ENCODE results near the gene SMLR1.

The SMLR1 gene

DNA sequence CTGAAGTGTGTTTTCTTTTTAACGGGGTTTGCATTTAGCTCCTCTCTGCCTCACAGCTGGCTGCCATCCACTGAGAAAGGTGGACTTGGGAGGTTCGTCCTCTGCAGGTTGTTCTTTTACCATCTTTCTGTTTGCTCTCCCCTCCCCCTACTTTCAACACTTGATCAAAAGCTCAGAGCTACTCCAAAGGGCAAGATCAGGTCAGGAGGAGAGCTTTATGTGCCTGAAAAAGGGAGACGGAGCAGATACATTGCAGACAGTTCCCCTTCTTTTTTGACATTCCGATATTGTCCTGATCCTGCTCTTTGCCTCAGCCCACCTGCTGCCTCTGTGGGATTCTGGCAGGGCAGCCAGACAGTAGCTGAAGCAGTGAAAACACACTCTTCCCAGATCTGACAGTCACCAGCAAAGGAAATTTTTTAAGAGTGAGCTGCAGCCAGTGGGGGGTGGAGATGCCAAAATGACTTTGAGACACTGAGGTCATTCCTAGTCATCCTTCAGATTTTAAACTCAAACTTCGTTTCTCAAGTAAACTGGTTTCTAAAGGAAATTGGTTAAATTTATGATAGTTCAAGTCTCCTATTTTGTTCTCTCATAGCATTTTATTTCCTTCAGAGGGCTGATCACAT lies 26.5 kb downstream of the SMLR1 start:
- no peak for DNase-seq

DNA sequence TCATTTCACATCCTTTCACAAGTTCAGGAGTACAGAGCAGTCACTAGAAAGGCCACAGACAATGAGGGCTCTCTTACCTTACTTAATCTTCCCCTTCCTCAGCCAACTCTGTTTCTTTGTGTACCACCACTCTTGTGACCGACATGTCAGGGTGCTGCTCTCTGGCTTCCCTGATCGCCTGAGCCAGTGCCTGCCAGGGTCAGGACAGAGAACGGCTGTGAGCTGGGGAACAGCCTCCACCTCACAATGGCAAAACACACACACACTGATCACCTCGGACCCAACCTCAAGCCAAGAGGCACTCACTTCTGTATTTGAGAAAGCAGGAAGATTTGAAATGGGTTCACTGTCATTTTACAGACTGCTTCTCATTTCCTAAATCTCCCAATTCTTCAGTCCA lies 30.8 kb downstream of the SMLR1 start:
- DNase-seq: no peak

DNA sequence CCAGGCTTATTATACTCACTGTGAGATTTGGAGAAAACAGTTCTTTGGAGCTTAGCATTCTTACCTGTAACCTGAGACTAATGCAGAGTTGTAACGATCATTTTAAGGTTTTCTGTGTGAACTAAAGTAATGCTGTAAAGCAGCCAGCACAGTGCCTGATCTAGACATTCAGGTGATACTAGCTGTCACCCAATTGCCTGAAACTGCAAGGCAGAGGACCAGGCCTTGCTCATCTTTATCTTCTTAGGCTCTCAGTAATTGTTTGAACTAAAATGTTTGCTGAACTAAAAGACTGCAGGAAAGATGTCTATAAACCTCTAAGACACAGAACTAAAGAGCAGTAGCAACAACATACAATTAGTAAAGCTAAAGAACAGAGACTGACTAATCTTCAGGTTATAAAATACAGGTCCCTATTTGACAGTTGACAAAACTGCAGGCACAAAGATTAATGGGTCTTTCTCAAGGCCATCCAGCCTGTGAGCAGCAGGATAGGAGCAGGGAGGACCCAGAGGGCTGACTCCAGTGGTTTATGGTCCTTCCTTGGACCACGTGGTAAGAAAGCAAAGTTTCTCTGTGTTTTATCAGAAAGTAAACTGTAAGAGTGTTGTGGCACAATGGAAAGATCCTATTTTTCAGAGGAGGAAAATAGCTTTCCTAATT lies 31.4 kb downstream of the SMLR1 start:
- DNase-seq: no peak

DNA sequence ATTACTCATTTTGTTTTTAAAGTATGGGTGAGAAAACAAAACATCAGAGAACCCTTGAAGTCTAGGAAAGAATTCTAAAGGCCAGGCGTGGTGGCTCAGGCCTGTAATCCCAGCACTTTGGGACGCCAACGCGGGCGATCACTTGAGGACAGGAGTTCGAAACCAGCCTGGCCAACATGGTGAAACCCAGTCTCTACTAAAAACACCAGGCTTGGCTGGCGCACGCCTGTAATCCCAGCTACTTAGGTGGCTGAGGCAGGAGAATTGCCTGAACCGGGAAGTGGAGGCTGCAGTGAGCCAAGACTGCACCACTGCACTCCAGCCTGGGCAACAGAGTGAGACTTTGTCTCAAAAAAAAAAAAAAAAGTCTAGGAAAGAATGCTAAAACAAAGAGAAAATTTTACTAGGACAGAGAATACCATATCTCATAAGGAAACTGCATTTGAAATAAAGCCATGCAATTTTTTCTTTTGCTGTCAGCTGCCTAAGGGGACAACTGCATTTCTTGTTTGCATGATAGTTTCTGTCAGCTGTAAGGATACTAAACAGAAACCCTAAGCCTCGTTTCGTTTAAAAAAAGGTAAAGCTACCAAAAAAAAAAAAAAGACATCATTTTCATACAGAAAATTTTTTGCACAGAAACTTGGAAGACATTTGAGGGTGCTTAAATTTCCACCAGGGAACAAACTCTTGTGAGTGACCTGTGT lies 32.1 kb downstream of the SMLR1 start:
- DNase-seq: no peak

DNA sequence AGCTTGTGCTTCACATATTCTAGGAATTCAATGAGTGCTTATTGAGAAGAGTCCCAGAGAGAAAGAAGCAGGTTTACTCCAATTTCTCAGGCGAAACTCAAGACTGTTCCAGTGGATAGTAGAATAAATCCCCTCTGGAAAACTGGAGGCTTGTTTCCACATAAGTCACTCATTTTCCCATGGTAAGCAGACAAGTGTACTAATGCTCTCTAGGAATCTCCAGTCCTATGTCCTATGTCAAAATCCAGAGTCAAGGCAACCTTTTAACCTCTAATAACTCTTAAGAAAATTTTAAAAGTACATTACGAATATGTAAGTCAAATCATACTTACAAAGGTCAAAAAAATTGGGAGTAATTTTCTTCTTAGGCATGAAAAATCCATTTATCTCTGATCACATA lies 35.2 kb downstream of the SMLR1 start:
- DNase-seq: no peak

DNA sequence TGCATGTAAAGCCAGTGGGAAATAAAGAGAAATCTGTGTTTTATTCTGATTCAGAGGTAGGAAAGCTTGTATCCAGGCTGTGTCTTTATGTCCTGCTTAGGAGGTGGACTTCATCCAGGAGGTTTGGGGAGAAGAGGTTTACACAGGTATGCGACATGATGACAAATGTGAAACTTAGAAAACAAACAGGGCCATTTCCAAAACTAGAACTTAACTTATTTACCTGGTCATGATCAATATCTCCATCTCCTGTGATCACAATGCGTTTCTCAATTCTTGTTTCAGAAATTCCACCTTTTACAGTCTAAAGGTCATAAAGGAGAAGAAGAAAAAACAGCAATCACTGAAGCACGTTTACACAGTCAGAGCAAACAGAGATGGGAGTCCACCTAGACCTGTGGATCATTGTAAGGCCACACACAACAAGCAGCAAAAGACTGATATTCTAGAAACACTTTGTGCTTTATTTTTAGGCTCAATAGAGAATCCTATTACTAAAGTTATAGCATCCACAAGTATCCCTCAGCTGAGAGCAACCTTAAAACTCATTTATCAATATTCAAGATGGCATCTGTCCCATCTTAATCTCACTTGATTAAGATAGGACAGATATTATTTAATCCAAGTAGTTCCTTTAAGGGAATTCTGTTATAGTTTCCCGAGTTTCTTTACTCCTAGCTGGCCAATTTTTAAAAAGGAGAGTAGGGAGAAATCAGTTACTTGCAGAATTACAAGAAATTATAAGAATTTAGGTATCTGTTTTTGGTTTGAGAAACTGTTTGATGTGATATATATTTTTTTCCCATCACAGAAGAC lies 36.4 kb downstream of the SMLR1 start:
- no peak for DNase-seq

DNA sequence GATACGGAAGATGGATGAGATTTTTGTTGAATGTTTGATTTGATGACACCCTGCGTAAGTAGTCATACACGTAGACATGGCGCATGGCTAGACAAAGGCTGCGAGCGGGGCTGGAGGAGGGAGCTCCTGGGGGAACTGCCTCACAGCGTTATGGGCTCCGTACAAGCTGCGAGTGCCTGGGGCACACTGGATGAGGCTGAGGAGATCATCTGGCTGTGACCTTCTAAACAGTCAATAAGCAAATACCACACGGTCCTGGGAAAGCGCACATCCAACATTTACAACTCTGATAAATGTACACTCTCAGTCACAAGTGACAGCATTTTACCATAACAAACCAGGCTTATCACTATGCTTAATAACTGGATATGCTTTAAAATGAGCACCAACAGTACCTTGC lies 37.1 kb downstream of the SMLR1 start:
- DNase-seq: no peak

DNA sequence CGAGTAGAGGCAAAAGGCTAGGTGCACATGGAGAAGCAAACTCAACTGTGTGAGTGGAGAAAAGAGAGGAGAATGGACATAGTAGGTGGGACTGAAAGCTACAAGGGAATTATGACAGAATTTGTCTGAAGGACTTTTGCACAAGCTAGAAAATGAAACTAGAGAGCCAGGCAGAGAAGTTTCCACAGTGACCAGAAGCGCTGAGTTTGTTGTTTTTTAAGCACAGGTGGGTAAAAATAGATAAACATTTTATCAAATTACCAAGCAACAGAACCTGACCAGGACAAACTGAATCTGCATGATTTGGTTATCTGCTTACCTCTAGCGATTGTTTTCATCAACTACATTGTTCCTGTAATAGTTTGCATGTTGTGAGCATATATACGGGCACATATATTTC lies 38.6 kb downstream of the SMLR1 start:
- DNase-seq: no peak

DNA sequence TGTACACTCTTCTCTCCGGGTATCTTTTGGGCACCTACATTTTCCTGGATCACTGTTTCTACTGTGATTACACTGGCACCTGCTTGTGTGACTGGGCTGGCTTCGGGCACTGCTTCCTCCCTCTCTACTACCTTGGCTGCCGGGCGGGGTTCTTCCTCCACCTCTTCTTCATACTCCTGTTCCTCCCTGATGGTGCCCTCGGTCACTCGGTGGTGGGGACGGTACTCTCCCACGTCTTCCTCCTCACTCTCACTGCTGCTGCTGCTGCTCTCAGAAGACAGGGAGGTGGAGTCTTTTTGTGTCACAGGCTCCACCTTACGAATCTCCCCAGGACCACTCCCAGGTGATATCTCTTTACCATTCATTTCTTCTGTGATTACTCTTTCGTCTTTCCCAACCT lies 42.5 kb downstream of the SMLR1 start:
- DNase-seq: no peak

DNA sequence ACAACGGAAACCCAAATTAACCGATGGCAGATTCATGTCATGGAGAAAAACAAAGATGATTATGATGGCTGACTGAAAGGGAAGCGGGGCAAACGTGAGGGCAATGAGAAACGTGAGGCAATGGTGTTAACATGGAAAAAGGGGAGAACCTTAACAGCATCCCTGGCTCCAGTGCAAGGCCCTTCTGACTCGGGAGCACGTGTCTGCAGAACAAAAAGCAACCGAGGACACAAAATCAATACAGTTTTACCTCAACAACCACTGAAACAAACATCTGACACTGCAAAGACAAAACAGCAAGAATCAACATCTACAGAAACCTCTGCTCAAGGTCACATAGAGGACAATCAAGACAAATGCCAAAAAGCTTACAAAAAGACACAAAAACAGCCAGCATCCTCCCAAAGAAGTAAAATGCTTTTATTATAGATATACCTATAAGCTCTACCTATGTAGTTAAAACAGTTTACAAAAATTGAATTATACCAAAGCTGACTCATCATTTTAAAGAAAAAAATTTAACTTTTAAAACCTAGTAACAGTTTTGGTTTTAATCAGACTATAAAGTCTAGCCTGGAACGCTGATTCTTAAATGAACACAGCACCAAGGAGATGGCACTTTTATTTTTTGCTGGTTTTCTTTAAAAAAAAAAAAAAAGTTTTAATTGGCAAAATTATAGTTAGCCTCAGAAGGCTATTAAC lies 43.1 kb downstream of the SMLR1 start:
- DNase-seq: no peak

DNA sequence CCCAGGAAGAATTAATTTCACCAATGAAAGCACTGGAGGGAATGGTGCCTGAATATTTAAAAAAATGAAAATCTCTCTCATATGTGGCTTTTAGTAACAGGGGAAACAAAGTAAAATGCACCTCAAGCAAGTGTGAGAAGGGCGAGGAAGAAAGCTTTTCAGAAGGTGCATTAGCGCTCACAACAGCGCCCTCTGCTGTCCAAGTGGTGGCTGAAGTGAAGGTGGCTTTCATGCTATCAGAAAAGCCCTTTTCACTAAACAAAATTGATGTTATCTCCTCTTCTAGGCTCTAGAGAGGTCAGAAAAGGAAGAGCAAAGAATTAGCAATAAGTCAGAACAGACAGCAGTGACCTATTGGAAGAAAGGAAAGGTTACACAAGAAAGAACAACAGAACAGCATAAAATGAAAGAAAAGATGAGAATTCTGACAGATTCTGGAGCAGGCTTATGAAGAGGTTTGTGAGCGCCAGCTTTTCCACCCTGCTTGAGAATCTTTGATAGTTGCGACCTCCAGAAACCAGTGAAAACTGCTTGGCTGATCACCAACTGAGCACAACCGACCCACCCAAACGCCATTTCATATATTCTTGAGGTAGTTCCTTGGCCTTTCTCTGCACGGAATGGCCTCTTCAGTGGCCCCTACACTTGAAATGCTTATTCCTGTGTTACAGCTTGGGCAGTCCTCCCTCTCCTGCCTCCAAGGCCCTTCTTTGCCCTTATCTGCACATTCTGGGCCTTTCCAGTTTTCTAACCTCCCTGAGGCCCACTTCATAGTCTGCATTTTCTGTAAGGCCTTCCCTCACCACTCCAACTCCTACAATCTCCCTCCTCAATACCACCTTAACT lies 45.3 kb downstream of the SMLR1 start:
- DNase-seq: peak; percentile 89

DNA sequence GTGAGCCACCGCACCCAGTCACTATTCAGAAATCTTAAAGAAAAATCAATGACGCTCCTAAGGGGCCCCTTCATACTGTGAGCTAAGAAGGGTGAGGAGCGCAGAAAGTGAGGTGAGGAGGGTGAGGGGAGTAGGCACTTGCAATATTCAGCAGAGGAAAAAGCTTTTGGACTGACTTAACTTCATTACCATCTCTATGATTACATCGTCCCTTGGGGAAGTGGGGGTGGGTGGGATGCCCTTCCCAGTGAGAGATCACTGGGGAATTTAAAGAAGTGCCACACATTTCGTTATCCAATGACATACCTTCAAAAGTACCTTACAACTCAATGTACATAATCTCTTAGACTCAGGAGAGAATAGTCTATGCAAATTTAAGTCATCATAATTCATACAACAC lies 46.5 kb downstream of the SMLR1 start:
- no peak for DNase-seq

DNA sequence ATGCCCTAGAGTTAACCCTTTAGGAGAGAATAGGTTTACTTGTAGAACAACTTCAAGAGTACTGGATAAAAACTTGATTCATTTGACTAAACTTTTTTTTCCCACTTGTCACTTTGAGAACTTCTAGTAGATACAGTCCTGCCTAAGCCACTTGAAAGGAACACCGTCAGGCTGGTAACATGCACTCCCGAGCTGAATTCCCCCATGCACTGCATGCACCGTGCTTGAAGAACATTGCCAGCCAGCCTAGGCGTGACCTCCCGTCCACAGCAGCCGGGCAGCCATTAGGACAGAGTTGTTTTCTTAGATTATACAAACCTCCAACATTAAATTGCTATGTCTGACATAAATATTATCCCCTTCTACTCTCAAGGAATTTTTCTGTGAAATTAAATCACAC lies 52.6 kb downstream of the SMLR1 start:
- DNase-seq: no peak

DNA sequence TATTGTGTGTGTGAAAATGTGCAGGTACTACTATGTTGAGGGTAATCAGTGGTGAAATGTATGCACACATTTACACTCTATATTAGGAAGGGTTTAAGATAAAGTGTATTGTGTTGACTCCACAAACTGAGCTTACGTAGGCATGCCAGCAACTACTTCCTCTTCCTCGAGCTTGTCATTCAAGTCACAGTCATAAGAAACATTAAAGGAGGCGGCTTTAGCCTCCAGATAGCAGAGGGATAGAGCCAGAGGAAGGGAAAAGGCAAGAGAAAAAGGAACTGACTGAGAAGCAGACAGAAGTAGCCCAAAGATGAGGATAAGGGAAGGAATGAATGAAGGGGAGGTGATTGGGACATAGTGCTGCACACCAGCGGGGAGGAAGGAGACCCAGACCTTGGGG lies 55.2 kb downstream of the SMLR1 start:
- no peak for DNase-seq

DNA sequence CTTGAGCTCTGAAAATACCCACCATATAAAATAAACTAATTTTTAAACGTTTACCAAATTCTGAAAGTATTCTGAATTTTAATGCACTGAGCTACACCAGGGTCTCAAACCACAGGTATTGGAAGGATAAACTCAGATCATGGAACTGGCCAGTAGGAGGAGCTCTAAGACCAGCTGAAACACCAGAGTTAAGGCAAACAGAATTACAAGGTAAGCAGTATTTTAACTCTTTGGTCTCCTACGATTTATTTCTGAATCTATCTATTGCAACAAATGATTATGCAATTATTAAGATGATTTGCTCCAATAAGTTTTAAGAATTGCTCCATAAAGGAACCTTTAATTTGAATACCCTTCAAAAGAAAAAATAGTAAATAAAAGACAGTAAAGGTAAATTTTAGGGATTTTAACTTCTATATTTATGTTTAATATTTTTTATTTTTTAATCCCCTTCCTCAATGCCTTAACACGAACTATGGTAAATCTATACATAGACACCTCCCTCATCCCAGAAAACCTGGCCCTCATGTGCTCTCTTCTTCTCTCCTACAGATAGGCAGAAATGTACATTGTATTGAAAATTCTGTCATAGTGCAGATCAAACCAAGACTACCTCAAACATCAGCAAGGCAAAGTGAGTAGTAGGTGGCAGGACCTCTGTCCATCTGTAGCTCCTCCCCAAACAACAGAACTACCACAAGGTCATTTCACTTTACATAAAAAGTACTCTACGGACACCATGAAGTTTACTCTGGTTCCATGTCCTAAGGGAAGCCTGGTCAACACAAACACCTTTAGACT lies 58.4 kb downstream of the SMLR1 start:
- peak; percentile 70 for DNase-seq

Measured in activated CD8-positive, alpha-beta memory T cell treated with anti-CD3 and anti-CD28 coated beads, Interleukin-2, amount 50 U/mL, for 48 hours (primary cell).